PC-3 (cell line): ENCODE data around the gene ABLIM1. TPM values are rescaled to one million over a fixed set of nuclear protein-coding genes. Genes with fewer than 3 reads are reported as not detected.

Experiments used
- ATAC-seq: fragments of 200-7000 bp; cut with Tn5 transposase; 2 replicates; pipeline ENCODE4 v1.9.1; 2020; ENCODE audit warnings: mild to moderate bottlenecking, moderate library complexity
- BruUV-seq: library from RNA; stranded (reverse); fragments of 400-500 nt; replicated peaks from 2 replicates; lab custom pipeline; 2021; lab: Mats Ljungman, UMichigan
- CTCF ChIA-PET: fragments of 300-600 bp; sonication (Branson Sonifier 250); formaldehyde crosslinking; loops from one replicate; lab custom pipeline; 2022; ENCODE audit warnings: antibody characterized with exemption; lab: Charles Lee
- POLR2A ChIA-PET: fragments of 300-600 bp; sonication (Branson Sonifier 250); formaldehyde crosslinking; loops from one replicate; lab custom pipeline; 2022; ENCODE audit warnings: antibody characterized with exemption; ENCODE audit not compliant: unreplicated experiment; lab: Charles Lee
- DNase-seq: peaks from one replicate; pipeline ENCODE4 v3.0.0-alpha.2; 2015
- H2AFZ ChIP-seq: fragments of 300-600 bp; sonication (generic); 2 replicates; pipeline ENCODE4 v1.6.0; 2016; ENCODE audit warnings: antibody characterized with exemption, low read length
- H3F3A ChIP-seq: fragments of 300-600 bp; sonication (generic); one replicate; pipeline ENCODE4 v1.6.0; 2017; ENCODE audit warnings: antibody characterized with exemption, low read length, control low read depth, mild to moderate bottlenecking; ENCODE audit not compliant: unreplicated experiment
- H3K27ac ChIP-seq: fragments of 300-600 bp; sonication (generic); 2 replicates; pipeline ENCODE4 v1.5.1; 2016; ENCODE audit warnings: mild to moderate bottlenecking, low read length
- H3K27me3 ChIP-seq: fragments of 300-600 bp; sonication (generic); 2 replicates; pipeline ENCODE4 v1.6.1; 2016; ENCODE audit warnings: low read length, mixed read lengths
- H3K36me3 ChIP-seq: fragments of 300-600 bp; sonication (generic); 2 replicates; pipeline ENCODE4 v1.6.1; 2016; ENCODE audit warnings: low read depth, mixed run types, low read length, mixed read lengths
- H3K4me1 ChIP-seq: fragments of 300-600 bp; sonication (generic); 2 replicates; pipeline ENCODE4 v1.5.1; 2016; ENCODE audit warnings: low read length; ENCODE audit not compliant: insufficient read depth
- H3K4me2 ChIP-seq: fragments of 300-600 bp; sonication (generic); 2 replicates; pipeline ENCODE4 v1.6.0; 2016; ENCODE audit warnings: low read length
- H3K4me3 ChIP-seq: fragments of 300-600 bp; sonication (generic); 2 replicates; pipeline ENCODE4 v1.5.1; 2016; ENCODE audit warnings: mild to moderate bottlenecking, low read length, mixed read lengths
- H3K79me2 ChIP-seq: fragments of 300-600 bp; sonication (generic); 2 replicates; pipeline ENCODE4 v1.6.1; 2017; ENCODE audit warnings: low read length, mixed read lengths
- H3K9ac ChIP-seq: fragments of 300-600 bp; sonication (generic); 2 replicates; pipeline ENCODE4 v1.6.0; 2016; ENCODE audit warnings: mild to moderate bottlenecking, low read length
- H3K9me2 ChIP-seq: fragments of 300-600 bp; sonication (generic); replicated peaks from 2 replicates; pipeline ENCODE4 v1.6.1; 2016; ENCODE audit warnings: mixed run types, low read length, mixed read lengths
- H3K9me3 ChIP-seq: fragments of 300-600 bp; sonication (generic); 2 replicates; pipeline ENCODE4 v1.6.1; 2016; ENCODE audit warnings: low read length, mixed read lengths
- H4K20me1 ChIP-seq: fragments of 300-600 bp; sonication (generic); 2 replicates; pipeline ENCODE4 v1.6.1; 2016; ENCODE audit warnings: low read length, mixed read lengths
- EZH2 ChIP-seq: fragments of 300-600 bp; sonication (generic); IDR thresholded peaks from one replicate; pipeline ENCODE4 v1.6.1; 2017; ENCODE audit warnings: antibody characterized with exemption, mild to moderate bottlenecking, low read length; ENCODE audit not compliant: unreplicated experiment
- EZH2phosphoT487 ChIP-seq: fragments of 300-600 bp; sonication (generic); IDR thresholded peaks from 2 replicates; pipeline ENCODE4 v1.6.1; 2018; ENCODE audit warnings: mild to moderate bottlenecking, antibody characterized with exemption, low read length, borderline replicate concordance
- intact Hi-C: fragments of 100-400 bp; cut with micrococcal nuclease; formaldehyde crosslinking; loops from 2 replicates; pipeline ENCODE4 v1.9.0; 2023
- total RNA-seq: library from RNA; depleted of rRNA; stranded (reverse); fragments of >200 nt; gene quantifications from 2 replicates; pipeline ENCODE4 v1.2.3, GENCODE V29; 2014
- TF ChIP-seq, protein P1 (sequence below): fragments of 300-600 bp; sonication (generic); conservative IDR thresholded peaks from 2 replicates; pipeline ENCODE4 v1.5.1; 2017; ENCODE audit warnings: antibody characterized with exemption, low read depth, mild to moderate bottlenecking, low read length

ABLIM1 gene
- total RNA-seq, 1 experiment from 2014 or later, result 12.3 TPM

GRCh38 chr10:114526504-114527238, 131.4 kb downstream of the ABLIM1 start:
- Histone ChIP-seq H3K36me3 (no peaks in the 10 kb centered on the region), H3F3A (no peaks in the 10 kb centered on the region), H3K27me3 (no peaks in the 10 kb centered on the region), H3K9me2 (no peaks in the 10 kb centered on the region), H3K9me3 (no peaks in the 10 kb centered on the region), H2AFZ (peak overlapping the region; percentile 57), H3K4me3 (peak overlapping the region; percentile 67), H3K9ac (peak overlapping the region; percentile 41), H3K79me2 (peaks cover 40% of the 10 kb centered on the region), H3K4me2 (peak overlapping the region; percentile 88), H3K4me1 (peaks cover 16% of the 10 kb centered on the region), H4K20me1 (no peaks in the 10 kb centered on the region), H3K27ac (peak overlapping the region; percentile 55)
- ChIA-PET POLR2A (no interaction called here), CTCF (no interaction called here)
- TSS peak; percentile 77 for BruUV-seq
- intact Hi-C loops, result no loop called here
- TF ChIP-seq EZH2, result no peak
- TF ChIP-seq, protein P1, sequence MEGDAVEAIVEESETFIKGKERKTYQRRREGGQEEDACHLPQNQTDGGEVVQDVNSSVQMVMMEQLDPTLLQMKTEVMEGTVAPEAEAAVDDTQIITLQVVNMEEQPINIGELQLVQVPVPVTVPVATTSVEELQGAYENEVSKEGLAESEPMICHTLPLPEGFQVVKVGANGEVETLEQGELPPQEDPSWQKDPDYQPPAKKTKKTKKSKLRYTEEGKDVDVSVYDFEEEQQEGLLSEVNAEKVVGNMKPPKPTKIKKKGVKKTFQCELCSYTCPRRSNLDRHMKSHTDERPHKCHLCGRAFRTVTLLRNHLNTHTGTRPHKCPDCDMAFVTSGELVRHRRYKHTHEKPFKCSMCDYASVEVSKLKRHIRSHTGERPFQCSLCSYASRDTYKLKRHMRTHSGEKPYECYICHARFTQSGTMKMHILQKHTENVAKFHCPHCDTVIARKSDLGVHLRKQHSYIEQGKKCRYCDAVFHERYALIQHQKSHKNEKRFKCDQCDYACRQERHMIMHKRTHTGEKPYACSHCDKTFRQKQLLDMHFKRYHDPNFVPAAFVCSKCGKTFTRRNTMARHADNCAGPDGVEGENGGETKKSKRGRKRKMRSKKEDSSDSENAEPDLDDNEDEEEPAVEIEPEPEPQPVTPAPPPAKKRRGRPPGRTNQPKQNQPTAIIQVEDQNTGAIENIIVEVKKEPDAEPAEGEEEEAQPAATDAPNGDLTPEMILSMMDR, result no peak
- DNase-seq (peak; percentile 86), ATAC-seq (peak; percentile 98)

GRCh38 chr10:114526126-114526503, 132.0 kb downstream of the ABLIM1 start:
- POLR2A ChIA-PET, result no interaction called here
- Histone ChIP-seq H3F3A (no peaks in the 10 kb centered on the region), H3K9me2 (no peaks in the 10 kb centered on the region), H3K36me3 (no peaks in the 10 kb centered on the region), H3K4me1 (peaks cover 16% of the 10 kb centered on the region), H3K27me3 (no peaks in the 10 kb centered on the region), H2AFZ (peak overlapping the region; percentile 57), H3K9me3 (no peaks in the 10 kb centered on the region), H4K20me1 (no peaks in the 10 kb centered on the region), H3K4me3 (peak overlapping the region; percentile 67), H3K79me2 (peaks cover 45% of the 10 kb centered on the region), H3K4me2 (peak overlapping the region; percentile 88), H3K27ac (peak overlapping the region; percentile 55), H3K9ac (peak overlapping the region; percentile 41)
- TF ChIP-seq EZH2phosphoT487 (no peak), EZH2 (no peak)
- TF ChIP-seq, protein P1, result no peak
- DNase-seq, result no peak
- peak; percentile 14; the same call in 1 of the 2 replicates for ATAC-seq
- intact Hi-C loops, result no loop called here
- CTCF ChIA-PET, result no interaction called here
- BruUV-seq, result no TSS peak

GRCh38 chr10:114525368-114525949, 132.6 kb downstream of the ABLIM1 start:
- ChIA-PET POLR2A (interaction anchor here (0.6 kb wide), 1 partner anchor 219 kb away, joined by 3 read pairs; no protein-coding TSS in a partner anchor), CTCF (interaction anchor here (0.7 kb wide), 1 partner anchor 221 kb away, joined by 3 read pairs; no protein-coding TSS in a partner anchor)
- H3K9me2 ChIP-seq, result no peaks in the 10 kb centered on the region
- ATAC-seq, result no peak
- H3K9me3 ChIP-seq, result no peaks in the 10 kb centered on the region
- H3K4me1 ChIP-seq, result peaks cover 16% of the 10 kb centered on the region
- TF ChIP-seq EZH2 (no peak), EZH2phosphoT487 (no peak)
- TF ChIP-seq, protein P1, result no peak
- peaks cover 47% of the 10 kb centered on the region for H3K79me2 ChIP-seq
- no peaks in the 10 kb centered on the region for H3F3A ChIP-seq
- H3K9ac ChIP-seq, result peak overlapping the region; percentile 41
- peak overlapping the region; percentile 67 for H3K4me3 ChIP-seq
- H3K36me3 ChIP-seq, result no peaks in the 10 kb centered on the region
- no TSS peak for BruUV-seq
- intact Hi-C loops, result no loop called here
- no peak for DNase-seq
- no peaks in the 10 kb centered on the region for H4K20me1 ChIP-seq
- no peaks in the 10 kb centered on the region for H3K27me3 ChIP-seq
- no peak overlapping the region for H2AFZ ChIP-seq
- H3K27ac ChIP-seq, result peak overlapping the region; percentile 55
- peak overlapping the region; percentile 88 for H3K4me2 ChIP-seq
